GM12878 (cell line): Measurements from ENCODE around the gene PTPRN2. TPM values are rescaled to one million over a fixed set of nuclear protein-coding genes. Genes with fewer than 3 reads are reported as not detected.

Experiments
- ATAC-seq: fragments of 200-7000 bp; cut with Tn5 transposase; 3 replicates; pipeline ENCODE4 v1.9.1; 2020; ENCODE audit warnings: mild to moderate bottlenecking, moderate library complexity
- BruUV-seq: library from RNA; stranded (reverse); fragments of 400-500 nt; replicated peaks from 2 replicates; lab custom pipeline; 2021; lab: Mats Ljungman, UMichigan
- CTCF ChIA-PET: fragments of 300-600 bp; sonication (Branson Sonifier 250); formaldehyde crosslinking; extraction: SDS; loops from one replicate; lab custom pipeline; 2021; ENCODE audit warnings: inconsistent platforms; lab: Yijun Ruan, JAX
- POLR2A ChIA-PET: fragments of 350-600 bp; formaldehyde crosslinking; extraction: SDS; loops from one replicate; lab custom pipeline; 2021; ENCODE audit warnings: inconsistent platforms; lab: Charles Lee
- RAD21 ChIA-PET: fragments of 300-600 bp; sonication (Branson Sonifier 250); formaldehyde crosslinking; loops from one replicate; lab custom pipeline; 2023; ENCODE audit warnings: antibody characterized with exemption; ENCODE audit not compliant: unreplicated experiment; lab: Charles Lee
- SMC1A ChIA-PET: fragments of 300-600 bp; sonication (Branson Sonifier 250); formaldehyde crosslinking; loops from one replicate; lab custom pipeline; 2023; ENCODE audit not compliant: unreplicated experiment, uncharacterized antibody; lab: Charles Lee
- DNase-seq: peaks from one replicate; pipeline ENCODE4 v3.0.0-alpha.2; 2011; ENCODE audit warnings: low read depth, low spot score
- FAIRE-seq: peaks from 3 replicates; lab custom pipeline; 2011; peaks lifted over from hg19 to GRCh38; lab: Jason Lieb, UNC
- H2AFZ ChIP-seq: 2 replicates; pipeline ENCODE4 v1.6.0; 2011; ENCODE audit warnings: low read depth, low read length, control low read depth; ENCODE audit not compliant: control insufficient read depth
- H3K27ac ChIP-seq: 2 replicates; pipeline ENCODE4 v1.5.1; 2011; ENCODE audit warnings: control low read depth; ENCODE audit not compliant: control insufficient read depth, insufficient read depth
- H3K27me3 ChIP-seq, 2 experiments: replicated peaks in 1 of 2; 2 replicates each; pipeline versions ENCODE4 v1.6.0 to v1.6.1; 2011; ENCODE audit warnings: low read length in 1 of 2; ENCODE audit not compliant: control insufficient read depth in 2 of 2, insufficient read depth in 2 of 2
- H3K36me3 ChIP-seq, 2 experiments: 2 replicates each; pipeline ENCODE4 v1.5.1; 2011; ENCODE audit warnings: low read length in 1 of 2; ENCODE audit not compliant: control insufficient read depth in 2 of 2, insufficient read depth in 2 of 2
- H3K4me1 ChIP-seq: 2 replicates; pipeline ENCODE4 v1.6.1; 2011; ENCODE audit warnings: mild to moderate bottlenecking, low read length, moderate library complexity, mixed read lengths; ENCODE audit not compliant: control insufficient read depth, insufficient read depth
- H3K4me2 ChIP-seq: 2 replicates; pipeline ENCODE4 v1.6.0; 2011; ENCODE audit warnings: control low read depth; ENCODE audit not compliant: control insufficient read depth, insufficient read depth
- H3K4me3 ChIP-seq: fragments of 200-600 bp; sonication (generic); 2 replicates; pipeline ENCODE4 v1.5.1; 2016
- H3K79me2 ChIP-seq: 2 replicates; pipeline ENCODE4 v1.6.0; 2011; ENCODE audit warnings: low read length; ENCODE audit not compliant: control insufficient read depth, insufficient read depth
- H3K9ac ChIP-seq: 2 replicates; pipeline ENCODE4 v1.8.0; 2011; ENCODE audit warnings: low read length, control low read depth, mixed read lengths; ENCODE audit not compliant: control insufficient read depth, insufficient read depth
- H3K9me3 ChIP-seq: replicated peaks from 3 replicates; pipeline ENCODE4 v1.5.1; 2011; ENCODE audit warnings: mild to moderate bottlenecking, low read length; ENCODE audit not compliant: control insufficient read depth, insufficient read depth
- H4K20me1 ChIP-seq: 2 replicates; pipeline ENCODE4 v1.6.0; 2011; ENCODE audit not compliant: control insufficient read depth, insufficient read depth
- ATF2 ChIP-seq: IDR thresholded peaks from 2 replicates; pipeline ENCODE4 v1.6.1; 2012; ENCODE audit warnings: low read length, inconsistent platforms
- CEBPZ ChIP-seq: fragments of 150-350 bp; IDR thresholded peaks from 2 replicates; pipeline ENCODE4 v1.6.1; 2016; ENCODE audit warnings: low read depth, low read length
- CREB1 ChIP-seq: IDR thresholded peaks from 2 replicates; pipeline ENCODE4 v1.6.1; 2012; ENCODE audit warnings: low read depth, mild to moderate bottlenecking, inconsistent platforms
- HCFC1 ChIP-seq: fragments of 150-350 bp; IDR thresholded peaks from 2 replicates; pipeline ENCODE4 v1.6.1; 2014; ENCODE audit warnings: low read length
- RELA ChIP-seq: fragments of 450-650 bp; IDR thresholded peaks from 2 replicates; pipeline ENCODE4 v1.8.0; 2014; ENCODE audit warnings: borderline replicate concordance; ENCODE audit not compliant: partially characterized antibody
- WGBS: methylation state at CpG from one replicate; pipeline ENCODE4 v1.1.6; 2016; ENCODE audit warnings: low lambda C conversion rate; ENCODE audit not compliant: insufficient replicate concordance, insufficient coverage; ENCODE audit errors: missing lambda C conversion rate; 5-methylcytosine and 5-hydroxymethylcytosine counted together
- in situ Hi-C: fragments of 300-500 bp; cut with MboI; formaldehyde crosslinking; loops from 9 replicates; pipeline ENCODE4 v1.14.3; 2018; ENCODE audit warnings: mixed read lengths
- intact Hi-C: fragments of 100-400 bp; cut with micrococcal nuclease; formaldehyde crosslinking; loops from one replicate; pipeline ENCODE4 v1.14.2; 2022; ENCODE audit not compliant: unreplicated experiment
- polyA plus RNA-seq, 11 experiments: library from polyadenylated mRNA; depleted of rRNA in 4 of 11; unstranded in 6 of 11; stranded (reverse) in 5 of 11; fragments of >200 nt; fragmentation: Nextera tagmentation in 4 of 11; fragmentation: Illumina TruSeq in 1 of 11; extraction: Ambion mirVana in 4 of 11; extraction: Trizol in 1 of 11; gene quantifications; 1 replicate in 1 of 11; 2 replicates in 10 of 11; pipeline versions ENCODE4 v1.2.1 to v1.2.3, GENCODE V29; 2011 to 2016; ENCODE audit warnings: inconsistent platforms in 2 of 11, missing spikeins in 2 of 11, low read depth in 1 of 11
- total RNA-seq, 4 experiments: library from RNA; depleted of rRNA in 3 of 4; stranded (reverse); fragments of >200 nt in 3 of 4; fragmentation: Illumina TruSeq in 1 of 4; extraction: Trizol in 1 of 4; gene quantifications; 2 replicates each; pipeline versions ENCODE4 v1.2.1 to v1.2.3, GENCODE V29; 2013 to 2021

The PTPRN2 gene
- total and polyA plus RNA-seq, 10 of the 15 experiments (the other 5 are each of a cell fraction or from before 2014, with no cell fraction given), result 5.4 TPM; not detected in 9

DNA sequence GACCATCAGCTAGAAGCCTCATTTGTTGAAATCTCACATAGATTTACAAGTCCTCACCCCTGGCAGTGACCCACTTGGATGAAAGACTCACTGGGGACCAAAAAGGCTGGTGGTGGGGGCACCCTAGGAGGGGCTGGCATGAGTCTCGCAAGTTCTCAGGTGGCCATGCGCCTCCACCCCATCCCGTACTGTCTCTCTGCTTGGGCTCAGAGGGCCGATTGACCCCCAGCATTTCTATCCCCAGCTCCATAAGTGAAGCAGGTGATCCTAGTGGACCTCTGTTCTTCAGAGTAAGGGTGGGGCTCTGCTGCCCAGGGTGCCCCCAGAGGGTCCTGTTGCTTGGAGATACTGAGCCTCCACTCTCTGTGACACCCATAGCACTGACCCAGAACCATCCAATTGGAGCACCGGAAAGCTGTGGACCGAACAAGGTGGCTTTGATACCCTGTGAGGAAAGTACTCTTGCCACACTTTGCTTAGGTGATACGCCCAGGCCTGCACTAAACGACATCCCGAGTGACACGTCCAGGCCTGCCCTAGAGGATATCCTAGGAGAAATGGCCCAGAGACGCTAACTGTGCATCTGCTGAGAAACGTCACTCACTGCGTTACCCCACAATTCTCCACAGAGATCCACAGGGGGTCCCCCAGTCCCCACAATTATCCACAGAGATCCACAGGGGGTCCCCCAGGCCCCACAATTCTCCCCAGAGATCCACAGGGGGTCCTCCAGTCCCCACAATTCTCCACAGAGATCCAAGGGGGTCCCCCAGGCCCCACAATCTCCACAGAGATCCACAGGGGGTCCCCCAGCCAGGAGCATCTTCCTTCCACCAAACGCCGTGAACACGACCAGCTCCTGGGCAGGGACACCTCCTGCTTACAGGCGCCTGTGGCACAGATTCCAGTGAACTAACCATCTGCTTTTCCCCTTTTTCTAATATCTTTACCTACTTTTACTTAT, 262.9 kb downstream of the PTPRN2 start:
- Histone ChIP-seq H3K4me1 (no peaks in the 10 kb centered on the region), H3K36me3 (no peaks in the 10 kb centered on the region), H3K4me3 (no peak overlapping the region), H3K9ac (no peak overlapping the region), H3K27ac (no peak overlapping the region), H3K27me3 (no peaks in the 10 kb centered on the region), H3K4me2 (no peak overlapping the region)
- in situ Hi-C loops (no loop called here), intact Hi-C loops (no loop called here)
- WGBS, result 33% methylated on average over 17 of the region's 17 CpGs
- SMC1A ChIA-PET, result no interaction called here
- no peak for DNase-seq
- POLR2A ChIA-PET, result no interaction called here
- RAD21 ChIA-PET, result no interaction called here
- TF ChIP-seq CREB1 (no peak), ATF2 (no peak), CEBPZ (no peak), HCFC1 (no peak), RELA (no peak)
- TF ChIP-seq, all 136 proteins: peak for 0
- Histone ChIP-seq H4K20me1 (no peaks in the 10 kb centered on the region), H2AFZ (no peak overlapping the region), H3K9me3 (no peaks in the 10 kb centered on the region; the same call in 2 of the 3 replicates), H3K79me2 (no peaks in the 10 kb centered on the region)
- ATAC-seq (no peak), FAIRE-seq (no peak)
- no TSS peak for BruUV-seq
- CTCF ChIA-PET, result no interaction called here
